HepG2 (cell line): ENCODE data around the gene MBNL3. TPM values are rescaled to one million over a fixed set of nuclear protein-coding genes. Genes with fewer than 3 reads are reported as not detected.
A peak's percentile ranks its signal among the peaks of the same experiment; 100 is the strongest.

Experiments
- ARID5B ChIP-seq: IDR thresholded peaks from 2 replicates; pipeline ENCODE4 v1.4.0; 2020; ENCODE audit warnings: mild to moderate bottlenecking, missing genetic modification reagents
- CREM ChIP-seq, 2 experiments: sonication (generic) in 1 of 2; formaldehyde crosslinking in 1 of 2; IDR thresholded peaks; 2 replicates each; pipeline versions ENCODE4 v1.4.0 to v1.6.1; 2016 to 2020; ENCODE audit warnings: antibody characterized with exemption in 1 of 2, mild to moderate bottlenecking in 1 of 2, missing genetic modification reagents in 1 of 2
- GFI1 ChIP-seq: sonication (generic); formaldehyde crosslinking; IDR thresholded peaks from 2 replicates; pipeline ENCODE4 v1.5.0; 2020; ENCODE audit warnings: missing genetic modification reagents, mild to moderate bottlenecking, borderline replicate concordance
- MEF2D ChIP-seq: sonication (generic); formaldehyde crosslinking; IDR thresholded peaks from 2 replicates; pipeline ENCODE4 v1.5.1; 2020; ENCODE audit warnings: mild to moderate bottlenecking, missing genetic modification reagents
- MEIS2 ChIP-seq: sonication (generic); formaldehyde crosslinking; IDR thresholded peaks from 2 replicates; pipeline ENCODE4 v1.9.0; 2021; ENCODE audit warnings: mild to moderate bottlenecking, missing genetic modification reagents
- RXRA ChIP-seq: sonication (generic); formaldehyde crosslinking; IDR thresholded peaks from 2 replicates; pipeline ENCODE4 v1.5.1; 2020; ENCODE audit warnings: missing genetic modification reagents
- SKIL ChIP-seq: sonication (generic); formaldehyde crosslinking; IDR thresholded peaks from 2 replicates; pipeline ENCODE4 v1.8.0; 2022; ENCODE audit warnings: missing genetic modification reagents, mild to moderate bottlenecking, moderate library complexity, borderline replicate concordance
- WIZ ChIP-seq: sonication (generic); formaldehyde crosslinking; IDR thresholded peaks from 2 replicates; pipeline ENCODE4 v1.5.1; 2020; ENCODE audit warnings: mild to moderate bottlenecking, missing genetic modification reagents
- ZEB1 ChIP-seq: IDR thresholded peaks from 2 replicates; pipeline ENCODE4 v1.6.1; 2012; ENCODE audit warnings: mild to moderate bottlenecking, low read depth, inconsistent platforms; ENCODE audit not compliant: insufficient replicate concordance
- ZNF274 ChIP-seq: sonication (generic); formaldehyde crosslinking; IDR thresholded peaks from 2 replicates; pipeline ENCODE4 v1.5.1; 2020; ENCODE audit warnings: mild to moderate bottlenecking, missing genetic modification reagents
- ZNF33A ChIP-seq: sonication (generic); formaldehyde crosslinking; IDR thresholded peaks from 2 replicates; pipeline ENCODE4 v1.5.1; 2020; ENCODE audit warnings: missing genetic modification reagents, mild to moderate bottlenecking, moderate library complexity, borderline replicate concordance
- polyA plus RNA-seq, 8 experiments: library from polyadenylated mRNA; depleted of rRNA in 3 of 8; stranded (reverse) in 7 of 8; unstranded in 1 of 8; fragments of >200 nt; fragmentation: Illumina TruSeq in 4 of 8; extraction: Trizol in 4 of 8; gene quantifications; 2 replicates each; pipeline versions ENCODE4 v1.2.1 to v1.2.3, GENCODE V29; 2011 to 2016; ENCODE audit warnings: low read depth in 4 of 8, missing spikeins in 1 of 8, mixed read lengths in 1 of 8; ENCODE audit not compliant: insufficient read depth in 1 of 8
- total RNA-seq, 5 experiments: library from RNA; depleted of rRNA; stranded (reverse); fragments of >200 nt; fragmentation: Illumina TruSeq; extraction: Trizol; gene quantifications; 2 replicates each; pipeline ENCODE4 v1.2.3, GENCODE V29; 2016; ENCODE audit warnings: low read depth in 1 of 5
- TF ChIP-seq, protein P1 (sequence below): sonication (generic); formaldehyde crosslinking; IDR thresholded peaks from 2 replicates; pipeline ENCODE4 v1.4.0; 2020; ENCODE audit warnings: mild to moderate bottlenecking, low read depth, missing genetic modification reagents
- TF ChIP-seq, protein P2 (sequence below): sonication (generic); formaldehyde crosslinking; IDR thresholded peaks from 2 replicates; pipeline ENCODE4 v1.4.0; 2020; ENCODE audit warnings: mild to moderate bottlenecking, missing genetic modification reagents

The MBNL3 gene
- total and polyA plus RNA-seq, 2 of the 13 experiments (the other 11 are each of a cell fraction or from before 2014, with no cell fraction given) = 155 to 257 TPM

GRCh38 chrX:132413459-132413858 lies 75.4 kb downstream of the MBNL3 start (continued):
- TF ChIP-seq WIZ (no peak), RXRA (CRISPR knock-in tag) (no peak), ZEB1 (no peak), SKIL (no peak), MEIS2 (CRISPR knock-in tag) (no peak), MEF2D (no peak), ZNF33A (no peak), CREM (IDR thresholded peaks at IDR 0.05) (no peak), CREM (CRISPR knock-in tag; IDR thresholded peaks at IDR 0.05) (no peak), GFI1 (CRISPR knock-in tag) (no peak), ZNF274 (CRISPR knock-in tag) (no peak), ARID5B (CRISPR knock-in tag) (peak; percentile 64)
- TF ChIP-seq, protein P1, sequence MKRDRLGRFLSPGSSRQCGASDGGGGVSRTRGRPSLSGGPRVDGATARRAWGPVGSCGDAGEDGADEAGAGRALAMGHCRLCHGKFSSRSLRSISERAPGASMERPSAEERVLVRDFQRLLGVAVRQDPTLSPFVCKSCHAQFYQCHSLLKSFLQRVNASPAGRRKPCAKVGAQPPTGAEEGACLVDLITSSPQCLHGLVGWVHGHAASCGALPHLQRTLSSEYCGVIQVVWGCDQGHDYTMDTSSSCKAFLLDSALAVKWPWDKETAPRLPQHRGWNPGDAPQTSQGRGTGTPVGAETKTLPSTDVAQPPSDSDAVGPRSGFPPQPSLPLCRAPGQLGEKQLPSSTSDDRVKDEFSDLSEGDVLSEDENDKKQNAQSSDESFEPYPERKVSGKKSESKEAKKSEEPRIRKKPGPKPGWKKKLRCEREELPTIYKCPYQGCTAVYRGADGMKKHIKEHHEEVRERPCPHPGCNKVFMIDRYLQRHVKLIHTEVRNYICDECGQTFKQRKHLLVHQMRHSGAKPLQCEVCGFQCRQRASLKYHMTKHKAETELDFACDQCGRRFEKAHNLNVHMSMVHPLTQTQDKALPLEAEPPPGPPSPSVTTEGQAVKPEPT = no peak
- TF ChIP-seq, protein P2, sequence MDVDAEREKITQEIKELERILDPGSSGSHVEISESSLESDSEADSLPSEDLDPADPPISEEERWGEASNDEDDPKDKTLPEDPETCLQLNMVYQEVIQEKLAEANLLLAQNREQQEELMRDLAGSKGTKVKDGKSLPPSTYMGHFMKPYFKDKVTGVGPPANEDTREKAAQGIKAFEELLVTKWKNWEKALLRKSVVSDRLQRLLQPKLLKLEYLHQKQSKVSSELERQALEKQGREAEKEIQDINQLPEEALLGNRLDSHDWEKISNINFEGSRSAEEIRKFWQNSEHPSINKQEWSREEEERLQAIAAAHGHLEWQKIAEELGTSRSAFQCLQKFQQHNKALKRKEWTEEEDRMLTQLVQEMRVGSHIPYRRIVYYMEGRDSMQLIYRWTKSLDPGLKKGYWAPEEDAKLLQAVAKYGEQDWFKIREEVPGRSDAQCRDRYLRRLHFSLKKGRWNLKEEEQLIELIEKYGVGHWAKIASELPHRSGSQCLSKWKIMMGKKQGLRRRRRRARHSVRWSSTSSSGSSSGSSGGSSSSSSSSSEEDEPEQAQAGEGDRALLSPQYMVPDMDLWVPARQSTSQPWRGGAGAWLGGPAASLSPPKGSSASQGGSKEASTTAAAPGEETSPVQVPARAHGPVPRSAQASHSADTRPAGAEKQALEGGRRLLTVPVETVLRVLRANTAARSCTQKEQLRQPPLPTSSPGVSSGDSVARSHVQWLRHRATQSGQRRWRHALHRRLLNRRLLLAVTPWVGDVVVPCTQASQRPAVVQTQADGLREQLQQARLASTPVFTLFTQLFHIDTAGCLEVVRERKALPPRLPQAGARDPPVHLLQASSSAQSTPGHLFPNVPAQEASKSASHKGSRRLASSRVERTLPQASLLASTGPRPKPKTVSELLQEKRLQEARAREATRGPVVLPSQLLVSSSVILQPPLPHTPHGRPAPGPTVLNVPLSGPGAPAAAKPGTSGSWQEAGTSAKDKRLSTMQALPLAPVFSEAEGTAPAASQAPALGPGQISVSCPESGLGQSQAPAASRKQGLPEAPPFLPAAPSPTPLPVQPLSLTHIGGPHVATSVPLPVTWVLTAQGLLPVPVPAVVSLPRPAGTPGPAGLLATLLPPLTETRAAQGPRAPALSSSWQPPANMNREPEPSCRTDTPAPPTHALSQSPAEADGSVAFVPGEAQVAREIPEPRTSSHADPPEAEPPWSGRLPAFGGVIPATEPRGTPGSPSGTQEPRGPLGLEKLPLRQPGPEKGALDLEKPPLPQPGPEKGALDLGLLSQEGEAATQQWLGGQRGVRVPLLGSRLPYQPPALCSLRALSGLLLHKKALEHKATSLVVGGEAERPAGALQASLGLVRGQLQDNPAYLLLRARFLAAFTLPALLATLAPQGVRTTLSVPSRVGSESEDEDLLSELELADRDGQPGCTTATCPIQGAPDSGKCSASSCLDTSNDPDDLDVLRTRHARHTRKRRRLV = no peak
